Vagina (tissue), 2 donors: Measurements from ENCODE around the gene PON2.

Experiments used
- POLR2A ChIP-seq, 2 donors: fragments of 450-650 bp; IDR thresholded peaks; one replicate each; pipeline ENCODE4 v1.6.1; 2017; ENCODE audit warnings: antibody characterized with exemption in 2 of 2, mild to moderate bottlenecking in 2 of 2, moderate library complexity in 2 of 2
- POLR2AphosphoS5 ChIP-seq, 2 donors: sonication (generic); formaldehyde crosslinking; IDR thresholded peaks; one replicate each; pipeline ENCODE4 v1.9.0; 2017; ENCODE audit warnings: antibody characterized with exemption in 2 of 2, mild to moderate bottlenecking in 2 of 2, low read depth in 1 of 2; ENCODE audit not compliant: insufficient read depth in 1 of 2
- TF ChIP-seq, protein P1 (sequence below), 3 experiments: fragments of 450-650 bp in 2 of 3; fragments of 200-600 bp in 1 of 3; sonication (generic) in 1 of 3; IDR thresholded peaks; one replicate each; pipeline ENCODE4 v1.5.1; 2017 to 2019; ENCODE audit warnings: antibody characterized with exemption in 3 of 3, mild to moderate bottlenecking in 2 of 3, moderate library complexity in 2 of 3

DNA sequence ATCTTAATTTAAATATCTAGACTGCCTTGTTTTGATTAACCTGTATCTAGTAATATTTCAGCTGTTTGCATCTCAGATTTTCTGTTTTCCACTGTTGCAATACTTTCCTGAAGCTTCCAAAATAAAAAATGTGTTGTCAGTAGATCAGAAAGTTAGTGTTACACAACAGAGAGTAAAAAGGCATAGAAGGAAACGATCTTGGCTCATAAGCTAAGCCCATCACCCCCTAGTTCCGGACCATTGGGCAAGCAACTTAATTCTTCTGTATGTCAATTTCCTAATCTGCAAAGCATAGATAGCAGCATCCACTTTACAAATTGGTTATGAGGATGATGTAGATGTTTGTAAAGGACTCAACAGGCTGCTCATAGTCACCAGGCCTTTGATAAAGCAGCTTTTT is 43.1 kb downstream of the PON2 start:
- TF ChIP-seq, protein P1, sequence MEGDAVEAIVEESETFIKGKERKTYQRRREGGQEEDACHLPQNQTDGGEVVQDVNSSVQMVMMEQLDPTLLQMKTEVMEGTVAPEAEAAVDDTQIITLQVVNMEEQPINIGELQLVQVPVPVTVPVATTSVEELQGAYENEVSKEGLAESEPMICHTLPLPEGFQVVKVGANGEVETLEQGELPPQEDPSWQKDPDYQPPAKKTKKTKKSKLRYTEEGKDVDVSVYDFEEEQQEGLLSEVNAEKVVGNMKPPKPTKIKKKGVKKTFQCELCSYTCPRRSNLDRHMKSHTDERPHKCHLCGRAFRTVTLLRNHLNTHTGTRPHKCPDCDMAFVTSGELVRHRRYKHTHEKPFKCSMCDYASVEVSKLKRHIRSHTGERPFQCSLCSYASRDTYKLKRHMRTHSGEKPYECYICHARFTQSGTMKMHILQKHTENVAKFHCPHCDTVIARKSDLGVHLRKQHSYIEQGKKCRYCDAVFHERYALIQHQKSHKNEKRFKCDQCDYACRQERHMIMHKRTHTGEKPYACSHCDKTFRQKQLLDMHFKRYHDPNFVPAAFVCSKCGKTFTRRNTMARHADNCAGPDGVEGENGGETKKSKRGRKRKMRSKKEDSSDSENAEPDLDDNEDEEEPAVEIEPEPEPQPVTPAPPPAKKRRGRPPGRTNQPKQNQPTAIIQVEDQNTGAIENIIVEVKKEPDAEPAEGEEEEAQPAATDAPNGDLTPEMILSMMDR (IDR thresholded peaks at IDR 0.05), result no peak
- TF ChIP-seq POLR2A (IDR thresholded peaks at IDR 0.05) (no peak), POLR2AphosphoS5 (IDR thresholded peaks at IDR 0.05; ENCODE audit: insufficient read depth in 1 of 2, low read depth in 1 of 2) (no peak)
